GM18519 (cell line): ENCODE results near the gene LEPROT.

ENCODE experiments used
- ATAC-seq: cut with Tn5 transposase; IDR thresholded peaks from one replicate; pipeline ENCODE4 v1.9.1; 2021; ENCODE audit warnings: mild to moderate bottlenecking, moderate library complexity; ENCODE audit not compliant: unreplicated experiment, low FRiP score

LEPROT gene

DNA sequence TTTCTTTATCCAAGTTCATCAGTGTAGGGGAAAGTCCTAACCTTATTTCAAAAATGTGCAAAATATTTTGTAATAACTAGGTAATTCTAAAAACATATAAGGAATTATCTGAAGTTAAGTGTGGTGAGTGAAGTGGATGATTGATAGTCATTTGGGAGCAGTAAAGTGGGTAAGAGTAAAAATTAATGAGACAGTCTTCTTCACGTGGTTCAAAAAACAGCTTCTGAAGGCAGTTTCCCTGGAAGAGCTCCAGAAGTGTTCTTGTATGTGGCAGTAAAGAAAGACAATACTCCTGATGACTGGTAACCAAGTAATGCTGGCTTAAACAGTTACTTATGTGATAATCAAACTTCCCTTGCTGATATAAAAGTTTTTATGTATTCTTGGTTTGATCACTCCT lies 50.3 kb downstream of the LEPROT start:
- no peak for ATAC-seq

DNA sequence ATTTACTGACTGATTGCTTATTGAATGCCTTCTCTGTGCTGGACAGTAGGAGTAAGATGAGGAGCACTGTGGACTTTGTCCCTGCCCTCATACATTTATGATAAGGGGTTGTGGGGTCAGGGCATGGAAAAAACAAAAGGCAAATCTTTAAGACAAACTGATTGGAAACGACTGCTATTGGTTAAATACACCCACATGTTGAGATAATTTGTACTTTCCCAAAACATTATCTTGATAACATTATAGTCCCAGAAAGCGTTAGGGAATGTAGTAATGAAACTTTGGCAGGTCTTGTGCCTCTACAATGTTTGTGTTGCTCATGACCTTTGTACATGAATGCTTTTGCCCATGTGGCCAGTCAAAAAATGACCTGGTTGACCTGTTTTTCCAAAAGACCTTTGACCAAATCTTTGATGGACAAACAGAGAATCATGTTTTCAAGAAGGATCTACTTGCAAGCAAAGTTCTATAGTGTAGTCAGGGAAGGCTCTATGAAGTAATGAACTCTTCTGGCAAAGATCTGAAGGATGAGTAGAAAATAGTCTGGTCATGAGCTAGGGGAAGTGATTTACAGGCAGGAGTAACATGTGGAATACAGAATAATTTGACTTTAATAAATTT lies 50.9 kb downstream of the LEPROT start:
- ATAC-seq: no peak

DNA sequence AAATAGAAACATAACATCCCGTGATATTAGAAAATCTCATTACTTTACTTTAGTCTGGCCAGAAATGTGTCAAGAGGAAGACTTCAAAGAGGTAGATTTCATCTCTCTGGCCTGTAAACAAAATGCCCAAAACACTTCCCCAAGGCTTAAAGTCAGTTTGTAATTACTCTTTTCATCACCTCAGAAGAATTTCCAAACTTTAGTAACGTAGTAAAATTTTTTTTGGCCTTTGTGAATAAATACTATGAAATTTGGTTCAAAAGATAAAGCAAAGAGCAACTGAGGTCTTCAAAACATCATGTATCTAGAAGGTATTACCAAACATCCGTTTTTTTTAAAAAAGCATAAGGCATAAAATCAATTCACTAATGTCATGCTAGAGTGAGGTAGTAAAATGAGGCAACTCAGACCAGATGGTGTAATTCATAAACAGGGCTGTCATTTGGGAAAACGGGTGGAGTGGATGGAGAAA lies 51.4 kb downstream of the LEPROT start:
- ATAC-seq: no peak

DNA sequence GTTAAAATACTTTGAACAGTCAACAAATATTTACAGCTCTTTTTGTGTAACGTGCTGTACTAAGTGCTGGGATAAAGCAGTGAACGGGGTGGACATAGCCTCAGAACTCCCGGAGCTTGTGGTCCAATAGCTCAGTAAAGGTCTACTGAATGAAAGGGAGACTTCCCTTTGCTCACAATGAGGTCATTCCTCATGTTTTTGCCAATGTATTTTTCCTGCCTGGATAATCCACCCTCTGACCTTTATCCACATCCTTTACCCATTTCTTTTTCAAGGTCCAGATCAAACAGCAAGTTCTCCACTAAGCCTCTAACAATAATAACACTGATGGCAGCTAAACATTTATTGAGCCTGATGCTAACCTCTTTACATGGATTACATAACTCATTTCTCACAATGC lies 55.9 kb downstream of the LEPROT start:
- ATAC-seq: no peak

DNA sequence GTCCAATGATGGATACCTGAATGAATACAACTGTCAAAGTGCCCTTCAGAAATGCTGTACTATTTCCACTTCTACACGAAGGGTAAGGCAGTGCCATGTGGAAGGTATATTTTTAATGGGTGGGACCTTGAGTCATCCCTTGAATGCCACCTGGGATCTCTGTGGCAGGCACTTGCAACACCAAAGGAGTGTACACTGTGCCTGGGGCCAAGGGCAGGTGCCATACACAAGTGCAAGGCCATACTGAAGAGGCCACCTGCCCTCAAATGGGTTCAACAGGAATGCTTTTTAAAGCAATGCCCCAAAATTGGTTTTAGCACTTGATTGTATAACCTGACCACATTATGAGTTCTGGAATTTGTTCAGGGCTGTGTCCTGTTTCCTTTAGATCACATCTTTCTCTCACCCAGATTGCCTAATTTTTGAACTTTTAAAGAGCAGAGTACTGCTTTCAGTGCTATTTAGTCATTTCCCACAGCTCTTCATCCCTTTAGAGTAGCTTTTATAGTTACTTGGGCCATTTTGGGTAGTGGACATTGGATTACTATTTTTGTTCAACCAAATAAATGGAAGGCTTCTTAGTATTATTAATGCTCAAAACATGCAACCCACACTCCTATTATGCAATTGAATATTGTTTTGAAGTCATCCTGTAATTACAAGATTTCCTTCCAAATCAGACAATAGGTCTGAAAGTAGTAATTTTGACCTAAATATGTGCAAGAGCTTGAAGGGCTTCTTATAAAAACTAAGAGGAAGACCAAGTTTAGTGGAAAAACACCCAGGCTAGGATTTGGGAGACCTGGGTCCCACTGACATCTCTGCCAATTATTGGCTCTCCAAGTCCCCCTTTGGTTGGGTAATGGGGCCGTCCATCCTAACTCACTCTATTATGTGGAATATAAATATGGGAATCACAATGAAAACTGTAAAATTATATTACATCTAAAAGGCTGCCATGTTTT lies 57.2 kb downstream of the LEPROT start:
- no peak for ATAC-seq

DNA sequence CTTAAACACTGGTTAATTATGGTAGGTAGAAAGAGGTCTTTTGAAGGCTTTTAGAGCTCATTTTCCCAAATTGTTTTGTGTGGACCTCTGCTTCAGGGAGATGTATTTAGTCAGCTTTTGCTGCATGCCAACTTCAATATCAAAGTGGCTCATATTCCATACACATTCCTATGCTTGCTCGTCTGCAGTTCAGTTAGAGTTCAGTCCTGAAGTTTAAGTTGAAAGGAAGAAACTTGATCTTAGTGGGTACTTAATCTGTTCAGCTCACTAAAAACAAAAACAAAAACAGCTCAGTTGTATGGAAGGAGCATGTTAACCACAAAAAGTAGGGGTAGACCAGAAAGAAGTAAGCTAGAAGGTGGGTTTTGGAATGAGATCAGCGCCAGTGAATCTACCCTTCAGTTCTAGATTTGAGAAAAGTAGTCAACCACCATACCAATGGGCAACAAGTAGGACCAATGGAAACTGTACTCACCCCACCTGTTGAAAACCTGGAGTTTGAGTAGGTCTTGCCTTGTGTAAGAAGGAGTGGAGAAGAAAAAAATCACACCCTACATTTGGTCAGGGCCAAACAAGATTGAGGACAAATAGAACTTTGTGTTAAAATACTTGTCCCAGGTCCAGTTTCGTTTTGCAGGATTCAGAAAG lies 58.0 kb downstream of the LEPROT start:
- ATAC-seq: no peak

DNA sequence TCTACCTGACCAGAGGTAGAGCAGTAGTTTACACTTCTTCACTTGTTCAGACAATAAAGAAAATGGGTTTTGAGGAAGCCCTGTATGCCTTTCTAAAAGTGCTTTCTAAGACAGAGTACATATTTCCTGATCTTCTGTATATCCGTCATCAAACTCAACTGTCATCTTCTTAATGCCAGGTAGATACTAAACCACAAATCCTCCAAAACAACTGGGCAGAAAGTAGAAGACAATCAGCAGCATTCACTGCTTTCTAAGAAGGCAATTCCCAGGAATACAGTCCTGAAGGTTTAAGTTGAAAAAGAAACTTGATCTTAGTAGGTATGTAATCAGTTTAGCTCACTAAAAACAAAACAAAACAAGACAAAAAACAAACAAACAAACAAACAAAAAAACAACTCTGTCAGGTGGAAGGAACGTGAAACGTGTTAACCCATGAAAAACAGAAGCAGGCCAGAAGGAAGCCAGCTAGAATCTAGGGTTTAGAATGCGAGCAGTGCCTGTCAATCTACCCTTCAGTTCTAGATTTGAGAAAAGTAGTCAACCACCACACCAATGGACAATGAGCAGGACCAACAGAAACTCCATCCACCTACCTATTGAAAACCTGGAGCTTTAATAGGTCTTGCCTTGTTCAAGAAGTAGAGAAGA lies 59.2 kb downstream of the LEPROT start:
- ATAC-seq: no peak

DNA sequence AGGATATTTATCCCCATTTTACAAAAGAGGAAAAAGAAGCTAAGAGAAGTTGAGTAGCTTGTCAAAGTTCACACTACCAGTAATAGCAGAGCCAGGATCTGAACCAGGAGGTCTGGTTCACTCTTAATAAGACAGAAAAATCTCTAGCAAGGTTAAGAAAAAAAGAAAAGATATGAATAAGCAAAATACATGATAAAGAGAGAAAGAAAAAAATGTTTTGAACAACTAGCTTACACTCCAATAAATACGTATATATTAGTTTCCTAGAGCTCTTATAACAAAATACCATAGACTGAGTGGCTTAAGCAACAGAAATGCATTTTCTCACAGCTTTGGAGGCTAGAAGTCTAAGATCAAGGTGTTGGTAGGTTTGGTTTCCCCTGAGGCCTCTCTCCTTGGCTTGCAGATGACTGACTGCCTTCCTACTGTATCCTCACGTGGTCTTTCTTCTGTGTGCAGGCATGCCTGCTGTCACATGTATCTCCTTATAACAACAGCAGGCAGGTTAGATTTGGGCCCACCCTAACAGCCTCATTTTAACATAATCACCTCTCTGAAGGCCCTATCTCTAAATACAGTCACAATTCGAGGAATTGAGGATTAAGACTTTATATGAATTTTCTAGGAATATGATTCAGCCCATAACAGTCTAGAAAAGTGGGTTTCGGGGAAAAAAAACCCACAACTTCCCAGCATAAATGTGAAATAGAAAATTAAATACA lies 60.4 kb downstream of the LEPROT start:
- no peak for ATAC-seq

DNA sequence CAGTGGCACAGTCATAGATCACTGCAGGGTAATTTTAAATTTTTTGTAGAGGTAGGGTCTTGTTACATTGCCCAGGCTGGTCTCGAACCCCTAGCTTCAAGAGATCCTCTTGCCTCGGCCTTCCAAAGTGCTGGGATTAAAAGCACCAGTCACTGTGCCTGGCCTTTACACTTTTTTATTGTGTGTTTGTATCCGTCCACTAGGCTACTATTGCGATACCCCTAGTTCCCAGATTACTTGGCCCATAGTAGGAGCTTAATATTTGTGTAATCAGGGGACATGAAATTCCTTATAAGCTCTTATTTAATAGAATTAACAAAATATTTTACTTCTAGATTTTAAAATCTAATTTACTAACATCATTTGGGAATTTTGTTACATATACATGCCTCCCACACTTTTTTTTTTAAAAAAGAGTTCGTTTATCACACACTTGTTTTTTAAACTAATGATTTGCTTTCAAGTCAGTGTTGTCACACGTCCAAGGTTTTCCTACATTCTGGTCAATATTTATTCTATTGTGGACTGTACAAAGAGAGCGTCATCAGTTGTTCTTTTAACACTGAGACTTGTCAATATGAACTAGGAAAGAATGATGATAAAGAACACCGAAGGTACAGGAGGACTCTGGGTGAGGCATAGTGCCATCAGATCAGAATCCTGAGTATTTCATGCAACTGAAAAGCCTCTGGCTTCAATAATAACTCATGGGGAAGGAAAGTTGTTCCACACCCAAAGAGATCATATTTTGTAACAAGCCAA lies 63.7 kb downstream of the LEPROT start:
- ATAC-seq: no peak
